ENCODE results near the gene ABHD11.
"Not testable (repeated sequence)": the region's sequence is repeated elsewhere in the genome, so short reads cannot be mapped to it uniquely, and the experiment has no call there.

Gene ABHD11, protein sequence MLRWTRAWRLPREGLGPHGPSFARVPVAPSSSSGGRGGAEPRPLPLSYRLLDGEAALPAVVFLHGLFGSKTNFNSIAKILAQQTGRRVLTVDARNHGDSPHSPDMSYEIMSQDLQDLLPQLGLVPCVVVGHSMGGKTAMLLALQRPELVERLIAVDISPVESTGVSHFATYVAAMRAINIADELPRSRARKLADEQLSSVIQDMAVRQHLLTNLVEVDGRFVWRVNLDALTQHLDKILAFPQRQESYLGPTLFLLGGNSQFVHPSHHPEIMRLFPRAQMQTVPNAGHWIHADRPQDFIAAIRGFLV

DNA sequence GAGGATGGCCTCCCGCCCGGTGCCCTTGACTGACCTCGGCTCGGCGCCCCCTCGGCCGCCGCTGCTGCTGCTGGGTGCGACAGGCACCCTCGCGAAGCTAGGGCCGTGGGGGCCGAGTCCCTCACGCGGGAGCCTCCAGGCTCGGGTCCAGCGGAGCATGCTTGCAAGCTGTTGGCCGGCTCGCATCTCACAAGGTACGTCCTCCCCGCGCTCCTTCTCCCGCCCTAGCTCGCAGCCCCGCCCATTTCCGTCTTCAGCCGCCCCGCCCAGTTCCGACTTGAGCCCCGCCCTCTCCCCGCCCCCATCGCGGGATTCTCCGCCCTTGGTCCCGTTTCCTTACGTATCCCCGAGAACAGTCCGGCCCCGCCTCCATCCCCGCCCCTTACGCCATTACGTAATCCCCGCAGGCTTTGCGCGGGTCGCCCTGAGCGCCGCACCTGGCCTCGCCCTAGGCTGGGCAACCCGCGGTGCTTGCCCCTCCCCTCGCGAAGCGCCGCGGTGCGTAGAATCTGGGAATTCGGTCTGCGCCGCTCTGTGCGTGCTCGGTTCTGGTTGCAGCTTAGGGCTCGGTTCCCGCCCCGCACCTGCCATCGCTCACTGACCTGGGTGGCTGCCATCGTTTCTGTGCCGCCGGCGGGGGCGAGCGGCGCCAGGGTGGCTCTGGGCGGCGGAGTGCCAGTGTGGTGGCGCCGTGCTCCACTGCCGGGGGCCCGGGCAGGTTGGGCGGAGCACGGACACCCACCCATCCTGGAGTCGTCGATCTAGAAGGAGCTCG lies at the start of gene ABHD11:
Gene ABHD11, minus strand, starts transcription at position 191 of the 775 bp plus-strand sequence. Its CDS starts 32 bp downstream, at position 159.
- peak; percentile 64 for DNase-seq

DNA sequence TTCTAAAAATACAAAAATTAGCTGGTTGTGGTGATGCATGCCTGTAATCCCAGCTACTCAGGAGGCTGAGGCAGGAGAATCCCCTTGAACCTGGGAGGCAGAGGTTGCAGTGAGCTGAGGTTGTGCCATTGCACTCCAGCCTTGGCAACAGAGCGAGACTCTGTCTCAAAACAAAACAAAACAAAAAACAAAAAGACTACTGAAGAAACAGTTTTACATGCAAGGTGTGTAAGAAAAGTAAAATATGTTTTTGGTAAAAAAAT lies 49.1 kb upstream of the ABHD11 start:
- not testable (repeated sequence) for DNase-seq

DNA sequence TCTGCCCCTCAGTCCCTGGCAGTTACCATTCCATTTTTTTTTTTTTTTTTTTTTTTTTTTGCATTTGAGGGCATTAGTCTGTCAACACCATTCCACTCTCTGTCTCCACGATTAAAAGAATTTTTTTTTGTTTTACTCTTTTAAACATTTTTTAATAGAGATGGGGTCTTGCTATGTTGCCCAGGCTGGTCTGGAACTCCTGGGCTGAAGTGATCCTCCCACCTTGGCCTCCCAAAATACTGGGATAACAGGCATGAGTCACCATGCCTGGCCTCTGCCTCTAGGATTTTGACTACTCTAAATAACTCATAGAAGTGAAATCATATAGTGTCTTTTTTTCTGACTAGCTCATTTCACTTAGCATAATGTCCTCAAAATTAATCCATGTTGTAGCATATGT lies 48.0 kb upstream of the ABHD11 start:
- DNase-seq, result no peak

DNA sequence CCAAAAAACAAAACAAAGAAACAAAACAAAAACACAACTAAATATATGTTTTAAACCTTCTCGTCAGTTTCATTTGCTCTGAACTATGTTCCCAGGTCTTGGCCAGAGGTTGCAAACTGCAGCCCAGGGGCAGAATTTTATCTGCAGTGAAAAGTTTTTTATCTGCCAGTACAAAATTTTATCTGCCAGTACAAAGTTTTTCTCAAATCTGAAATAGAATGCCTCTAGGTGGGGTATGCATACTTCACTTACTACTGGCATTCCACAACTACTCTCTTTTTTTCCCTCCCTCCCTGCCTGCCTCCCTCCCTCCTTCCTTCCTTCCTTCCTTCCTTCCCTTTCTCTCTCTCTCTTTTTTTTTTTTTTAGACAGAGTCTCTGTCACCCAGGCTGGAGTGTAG lies 40.9 kb upstream of the ABHD11 start:
- no peak for DNase-seq

DNA sequence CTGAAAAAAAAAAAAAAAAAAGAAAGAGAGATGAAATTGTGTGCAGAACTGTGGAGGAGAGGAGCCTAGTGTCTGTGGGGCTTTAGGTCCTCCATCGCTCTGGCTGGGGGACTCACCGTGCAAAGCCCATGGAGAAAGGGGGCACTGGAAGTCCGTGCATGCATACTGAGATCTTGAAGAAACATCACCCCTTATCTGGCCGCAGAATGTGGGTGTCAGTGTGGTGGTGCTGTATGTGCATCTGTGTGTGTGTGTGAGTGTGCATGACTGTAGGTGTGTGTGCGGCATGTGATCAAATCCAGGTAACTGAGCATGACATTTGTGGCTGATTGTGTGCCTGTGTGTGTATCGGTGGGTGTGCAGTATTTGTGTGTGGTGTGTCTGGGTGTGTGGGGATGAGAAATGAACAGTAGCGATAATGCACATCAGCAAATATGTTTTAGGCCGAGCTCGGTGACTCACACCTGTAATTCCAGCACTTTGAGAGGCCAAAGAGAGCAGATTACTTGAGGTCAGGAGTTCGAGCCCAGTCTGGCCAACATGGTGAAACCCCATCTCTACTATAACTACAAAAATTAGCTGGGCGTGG lies 40.3 kb upstream of the ABHD11 start:
- DNase-seq, result no peak

DNA sequence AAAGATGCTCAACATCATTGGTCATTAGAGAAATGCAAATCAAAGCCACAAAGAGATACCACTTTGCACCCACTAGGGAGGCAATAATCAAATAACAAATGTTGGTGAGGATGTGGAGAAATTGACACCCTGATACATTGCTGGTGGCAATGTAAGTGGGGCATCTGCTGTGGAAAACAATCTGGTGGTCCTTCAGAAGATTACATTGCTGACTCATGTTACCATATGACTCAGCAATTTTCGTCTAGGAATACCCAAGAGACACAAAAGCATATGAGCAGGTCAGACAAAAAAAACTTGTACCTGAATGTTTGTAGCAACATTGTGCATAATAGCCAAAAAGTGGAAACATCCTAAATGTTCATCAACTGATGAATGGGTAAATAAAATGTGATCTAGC lies 36.3 kb upstream of the ABHD11 start:
- DNase-seq, result no peak

DNA sequence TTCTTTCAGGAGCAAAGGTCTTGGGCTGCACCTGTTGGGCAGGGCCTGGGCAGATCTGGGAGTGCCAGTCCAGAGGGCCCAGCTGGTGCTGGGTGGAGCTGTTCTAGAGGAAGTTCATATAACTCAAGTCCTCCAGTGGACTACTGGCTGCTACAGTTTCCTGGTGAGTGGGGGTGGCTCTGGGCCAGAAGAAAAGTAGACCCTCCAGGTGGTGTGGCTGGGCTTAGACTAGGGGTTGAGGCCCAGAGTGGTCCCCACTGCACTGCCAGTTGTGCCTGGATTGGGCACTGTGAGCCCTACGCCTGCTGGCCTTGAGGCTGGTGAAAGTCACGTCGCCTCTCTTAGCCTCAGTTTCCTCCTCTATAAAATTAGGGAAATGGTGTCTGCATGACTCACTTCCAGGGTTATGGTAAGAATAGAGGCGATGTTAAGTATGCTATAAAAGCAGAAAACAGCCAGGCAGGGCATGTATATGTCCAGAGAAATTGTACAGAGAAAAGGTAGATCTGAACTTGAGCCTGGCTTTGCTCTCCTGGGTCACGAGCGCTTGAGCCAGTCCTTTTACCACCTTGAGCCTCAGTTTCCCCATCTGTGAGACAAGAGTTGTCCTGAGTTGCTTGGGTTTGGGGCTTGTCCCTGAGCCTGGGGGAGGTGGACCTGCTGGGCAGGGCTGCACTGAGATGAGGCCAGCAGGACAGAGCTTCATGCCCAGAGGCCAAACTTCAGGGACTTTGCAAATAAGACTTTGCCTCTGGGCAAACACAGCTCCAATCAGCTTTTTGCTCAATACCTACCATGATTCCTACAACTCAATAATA lies 35.3 kb upstream of the ABHD11 start:
- DNase-seq, result no peak

DNA sequence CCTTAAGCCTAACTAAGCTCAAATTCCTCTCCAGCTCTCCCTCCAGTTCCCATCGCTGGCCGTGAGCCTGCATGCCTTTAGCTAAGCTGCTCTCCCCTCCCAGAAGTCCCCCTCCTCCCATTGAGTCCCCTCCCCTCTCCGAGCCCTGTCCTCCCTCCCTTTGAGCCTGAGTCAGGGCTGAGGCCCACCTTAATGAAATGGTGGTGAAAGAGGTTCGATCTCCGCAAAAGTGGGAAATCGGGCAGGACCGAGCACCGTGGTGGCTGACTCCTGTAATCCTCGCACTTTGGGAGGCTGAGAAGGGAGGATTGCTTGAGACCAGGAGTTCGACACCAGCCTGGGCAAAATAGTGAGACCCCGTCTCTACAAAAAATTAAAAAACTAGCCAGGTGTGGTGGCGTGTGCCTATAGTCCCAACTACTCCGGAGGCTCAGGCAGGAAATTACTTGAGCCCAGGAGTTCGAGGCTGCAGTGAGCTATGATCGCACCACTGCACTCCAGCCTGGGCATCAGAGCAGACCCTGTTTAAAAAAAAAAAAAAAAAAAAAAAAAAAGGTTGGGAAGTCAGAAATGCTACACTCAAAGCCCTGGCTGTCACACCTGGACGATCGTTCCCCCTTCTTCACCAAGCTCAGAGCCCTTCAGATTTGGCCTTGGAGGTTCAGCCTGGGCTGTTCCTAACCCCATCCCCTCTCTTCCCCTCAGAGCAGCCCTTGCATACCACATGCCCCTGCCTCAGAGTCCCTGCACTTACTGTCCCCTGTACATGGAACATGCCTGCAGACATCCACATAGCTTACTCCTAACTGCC lies 32.5 kb upstream of the ABHD11 start:
- no peak for DNase-seq

DNA sequence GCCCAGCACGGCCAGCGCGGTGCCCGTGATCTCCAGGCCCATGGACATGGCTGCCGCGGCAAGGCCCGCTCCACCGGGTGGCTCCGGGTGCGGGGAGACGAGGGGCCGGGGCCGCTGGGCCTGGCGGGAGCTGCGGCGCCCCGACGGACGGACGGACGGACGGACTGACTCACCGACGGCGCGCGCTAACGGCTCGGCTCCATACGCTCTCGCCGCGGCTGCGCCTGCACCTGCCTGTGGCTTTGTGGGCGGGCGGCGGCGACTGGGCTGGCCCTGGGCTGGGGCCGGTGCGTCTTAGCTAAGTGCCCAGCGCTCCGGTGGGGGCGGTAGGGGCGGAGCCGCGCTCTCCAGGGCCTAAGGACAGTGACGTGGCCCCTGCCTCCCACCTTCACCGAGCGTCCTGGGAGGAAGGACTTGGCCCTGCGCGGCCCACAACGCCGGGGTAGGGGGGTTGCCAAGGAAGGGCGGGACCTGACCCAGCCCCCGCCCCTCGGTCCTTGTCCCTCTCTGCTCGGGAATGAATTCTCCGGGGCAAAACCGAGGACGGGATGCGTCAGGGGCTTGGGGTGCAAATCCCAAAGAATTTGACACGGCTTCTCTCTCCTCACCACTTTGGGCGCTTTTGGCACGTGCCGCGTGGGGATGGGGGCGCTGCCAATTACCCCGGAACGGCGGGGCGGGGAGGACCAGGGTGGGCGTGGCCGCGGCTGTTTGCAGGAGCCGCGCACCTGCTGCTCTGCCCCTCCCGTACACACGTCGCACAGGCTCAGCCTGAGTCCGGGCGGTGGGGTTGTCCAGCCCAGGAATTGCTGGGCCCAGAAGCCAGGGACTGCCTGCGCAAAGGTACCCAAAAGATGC lies 31.6 kb upstream of the ABHD11 start, which contains the start of gene CLDN3:
Gene CLDN3, minus strand, starts transcription at position 269 of the 858 bp plus-strand sequence. Its CDS starts 221 bp downstream, at position 48.
- no peak for DNase-seq

DNA sequence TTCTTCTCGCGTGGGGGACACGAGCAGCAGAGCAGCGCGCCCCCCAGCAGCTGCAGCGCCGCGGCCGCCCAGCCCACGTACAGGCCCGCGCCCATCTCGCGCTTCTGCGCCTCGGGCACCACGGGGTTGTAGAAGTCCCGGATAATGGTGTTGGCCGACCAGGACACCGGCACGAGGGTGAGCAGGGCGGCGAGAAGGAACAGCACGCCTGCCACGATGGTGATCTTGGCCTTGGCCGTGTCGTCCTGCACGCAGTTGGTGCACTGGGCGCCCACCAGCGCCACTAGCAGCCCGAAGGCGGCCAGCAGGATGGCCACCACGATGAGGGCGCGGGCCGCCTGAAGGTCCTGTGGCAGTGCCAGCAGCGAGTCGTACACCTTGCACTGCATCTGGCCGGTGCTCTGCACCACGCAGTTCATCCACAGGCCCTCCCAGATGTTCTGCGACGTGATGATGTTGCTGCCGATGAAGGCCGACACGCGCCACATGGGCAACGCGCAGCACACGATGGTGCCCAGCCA lies 30.9 kb upstream of the ABHD11 start:
- no peak for DNase-seq

DNA sequence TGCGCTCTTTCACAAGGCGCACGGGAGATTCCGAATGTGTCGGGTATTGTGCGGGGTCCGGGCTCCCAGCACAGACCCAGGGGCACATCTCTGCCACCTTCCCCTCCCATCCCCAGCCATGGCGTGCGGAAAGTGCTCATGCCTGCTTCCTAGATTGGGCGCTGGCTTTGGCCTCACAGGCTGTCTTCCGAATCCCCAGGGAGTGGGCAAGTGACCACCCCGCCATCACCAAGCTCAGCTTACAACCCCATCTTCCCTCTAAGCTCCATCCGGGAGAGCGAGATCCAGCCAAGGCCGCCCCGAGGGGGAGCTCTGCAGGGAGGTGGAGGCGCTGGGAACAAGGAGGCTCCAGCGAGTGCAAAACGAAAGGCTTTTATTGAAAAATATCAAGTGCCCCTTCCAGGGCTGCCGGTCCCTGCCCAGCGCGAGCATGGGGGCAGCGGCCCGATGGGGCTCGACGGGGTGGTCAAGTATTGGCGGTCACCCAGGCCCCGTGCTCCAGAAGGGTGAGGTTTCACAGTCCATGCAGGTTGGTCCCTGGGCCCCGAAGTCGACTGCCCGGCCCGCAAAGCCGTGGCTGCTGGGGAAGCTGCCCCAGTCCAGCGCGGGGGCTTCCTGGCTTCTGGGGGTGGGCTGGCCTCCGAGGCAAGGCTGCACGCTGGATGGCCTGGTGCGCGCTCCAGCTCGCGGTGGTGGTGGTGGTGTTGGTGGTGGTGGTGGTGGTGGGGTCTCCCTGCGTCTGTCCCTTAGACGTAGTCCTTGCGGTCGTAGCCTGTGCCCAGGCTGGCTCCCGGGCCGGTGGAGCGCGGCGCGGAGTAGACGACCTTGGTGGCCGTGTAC lies 30.3 kb upstream of the ABHD11 start:
- no peak for DNase-seq

DNA sequence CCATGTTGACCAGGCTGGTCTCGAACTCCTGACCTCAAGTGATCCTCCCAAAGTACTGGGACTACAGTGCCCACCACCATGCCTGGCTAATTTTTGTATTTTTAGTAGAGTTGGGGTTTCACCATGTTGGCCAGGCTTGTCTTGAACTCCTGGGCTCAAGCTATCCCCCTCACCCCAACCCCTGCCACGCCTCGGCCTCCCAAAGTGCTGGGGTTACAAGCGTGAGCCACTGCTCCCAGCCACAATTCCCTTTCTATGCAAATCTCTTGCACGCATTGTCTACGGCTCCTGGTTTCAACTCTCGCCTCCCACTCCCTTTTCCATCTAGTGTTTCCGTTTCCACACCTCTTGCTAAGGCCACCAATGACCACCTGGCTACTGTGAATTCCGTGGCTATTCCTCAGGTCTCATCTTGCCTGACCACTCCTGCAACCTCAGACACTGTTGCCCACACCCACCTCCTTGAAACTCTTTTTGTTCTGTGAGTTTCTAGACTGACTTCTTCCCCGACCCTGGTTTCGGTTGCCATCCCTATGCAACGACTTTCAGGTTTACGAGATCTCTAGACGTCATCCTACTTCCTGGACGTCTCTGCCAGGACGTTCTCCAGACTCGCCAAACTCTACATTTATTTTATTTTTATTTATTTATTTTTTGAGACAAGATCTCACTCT lies 28.1 kb upstream of the ABHD11 start:
- no peak for DNase-seq

DNA sequence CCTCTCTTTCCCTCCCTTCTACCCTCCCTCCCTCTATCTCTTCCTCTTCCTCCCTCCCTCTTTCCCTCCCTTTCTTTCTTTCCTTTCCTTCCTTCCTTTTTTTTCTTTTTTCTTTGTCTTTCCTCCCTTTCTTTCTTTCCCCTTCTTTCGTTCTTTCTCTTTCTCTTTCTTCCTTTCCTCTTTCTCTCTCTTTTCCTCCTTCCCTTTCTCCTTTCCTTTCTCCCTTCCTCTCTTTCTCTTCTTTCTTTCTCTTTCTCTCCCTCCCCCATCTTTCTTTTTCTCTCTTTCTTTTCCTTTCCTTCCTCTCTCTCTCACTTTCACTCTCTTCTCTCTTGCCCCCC lies 24.0 kb upstream of the ABHD11 start:
- no peak for DNase-seq

DNA sequence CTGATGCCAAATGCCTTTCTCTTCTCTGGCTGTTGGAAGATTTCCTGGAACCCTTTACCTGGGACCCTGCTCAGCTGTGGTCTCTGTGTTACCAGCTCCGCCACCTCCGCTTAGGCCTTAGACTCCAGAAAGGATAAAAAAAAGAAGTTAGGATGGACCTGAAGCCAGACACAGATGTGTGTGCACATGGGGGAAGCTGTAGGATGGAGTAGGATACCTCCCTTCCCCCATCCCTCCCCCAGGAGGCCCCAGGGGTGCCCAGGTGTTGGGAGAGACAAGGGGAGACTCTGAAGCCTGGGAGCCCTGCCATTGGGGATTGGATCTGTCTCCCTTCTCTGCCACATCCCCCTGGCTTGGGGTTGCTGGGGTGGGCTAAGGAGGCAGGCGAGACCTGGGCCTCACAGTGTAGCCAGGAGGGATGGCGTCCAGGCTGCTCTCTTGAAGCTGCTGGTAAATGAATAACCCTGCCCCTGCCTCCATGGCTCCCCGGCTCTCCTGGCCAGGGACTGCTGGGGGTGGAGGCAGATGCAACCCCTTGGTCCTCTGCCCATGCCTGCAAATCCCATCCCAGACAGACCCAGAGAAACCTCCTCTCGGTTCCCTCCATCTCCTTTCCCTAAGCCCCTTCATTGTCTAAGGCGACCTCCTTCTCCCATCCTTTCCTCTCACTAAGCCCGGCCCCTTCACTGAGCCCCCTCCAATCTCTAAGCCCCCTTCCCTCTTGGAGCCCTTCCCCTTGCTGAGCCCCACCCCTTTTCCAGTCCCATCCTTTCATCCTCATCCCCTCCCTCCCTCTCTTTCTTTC lies 23.5 kb upstream of the ABHD11 start:
- no peak for DNase-seq

DNA sequence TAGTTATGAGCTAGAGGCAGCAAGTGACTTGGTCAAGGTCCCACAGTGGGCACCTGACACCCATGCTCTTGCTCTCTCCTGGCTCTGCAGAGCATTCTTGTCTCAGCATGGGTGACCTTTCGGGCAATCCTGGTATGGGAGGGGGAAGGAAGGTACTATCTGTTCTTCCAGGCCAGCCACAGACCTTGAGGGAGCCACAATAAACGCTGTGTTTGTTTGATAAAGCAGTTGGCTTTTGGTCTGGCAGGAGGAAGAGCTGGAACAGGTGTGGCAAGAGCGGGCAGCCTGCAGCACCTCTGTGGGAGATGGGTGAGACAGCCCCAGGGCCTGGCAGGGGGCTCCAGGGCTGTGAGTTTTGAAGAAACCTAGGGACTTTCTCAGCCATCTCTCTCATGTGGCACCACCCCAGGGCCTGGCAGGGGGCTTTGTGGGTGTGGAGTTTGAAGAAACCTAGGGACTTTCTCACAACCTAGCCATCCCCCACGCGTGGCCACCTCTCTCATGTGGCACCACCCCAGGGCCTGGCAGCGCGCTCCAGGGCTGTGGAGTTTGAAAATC lies 20.1 kb upstream of the ABHD11 start:
- no peak for DNase-seq

DNA sequence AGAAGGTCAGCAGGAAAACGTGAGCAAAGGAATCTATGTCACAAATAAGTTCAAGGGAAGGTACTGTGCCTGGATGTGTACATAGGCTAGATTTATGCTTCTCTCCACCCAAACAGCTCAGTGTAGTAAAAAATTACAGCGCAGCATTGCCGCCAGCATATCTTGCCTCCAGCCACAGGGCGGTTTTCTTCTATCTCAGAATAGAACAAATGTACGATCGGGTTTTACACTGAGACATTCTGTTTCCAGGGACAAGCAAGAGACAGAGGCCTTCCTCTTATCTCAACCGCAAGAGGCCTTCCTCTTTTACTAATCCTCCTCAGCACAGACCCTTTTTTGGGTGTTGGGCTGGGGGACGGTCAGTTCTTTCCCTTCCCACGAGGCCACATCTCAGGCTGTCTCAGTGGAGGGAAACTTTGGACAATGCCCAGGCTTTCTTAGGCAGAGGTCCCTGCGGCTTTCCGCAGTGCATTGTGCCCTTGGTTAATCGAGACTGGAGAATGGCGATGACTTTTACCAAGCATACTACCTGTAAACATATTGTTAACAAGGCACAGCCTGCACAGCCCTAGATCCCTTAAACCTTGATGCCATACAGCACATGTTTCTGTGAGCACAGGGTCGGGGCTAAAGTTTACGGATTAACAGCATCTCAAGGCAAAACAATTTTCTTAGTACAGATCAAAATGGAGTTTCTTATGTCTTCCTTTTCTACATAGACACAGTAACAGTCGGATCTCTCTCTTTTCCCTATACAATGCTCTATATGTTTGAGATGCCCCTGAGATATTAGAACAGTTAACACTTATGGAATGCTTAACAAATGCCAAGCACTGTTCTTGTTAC lies 11.6 kb upstream of the ABHD11 start:
- DNase-seq, result no peak

DNA sequence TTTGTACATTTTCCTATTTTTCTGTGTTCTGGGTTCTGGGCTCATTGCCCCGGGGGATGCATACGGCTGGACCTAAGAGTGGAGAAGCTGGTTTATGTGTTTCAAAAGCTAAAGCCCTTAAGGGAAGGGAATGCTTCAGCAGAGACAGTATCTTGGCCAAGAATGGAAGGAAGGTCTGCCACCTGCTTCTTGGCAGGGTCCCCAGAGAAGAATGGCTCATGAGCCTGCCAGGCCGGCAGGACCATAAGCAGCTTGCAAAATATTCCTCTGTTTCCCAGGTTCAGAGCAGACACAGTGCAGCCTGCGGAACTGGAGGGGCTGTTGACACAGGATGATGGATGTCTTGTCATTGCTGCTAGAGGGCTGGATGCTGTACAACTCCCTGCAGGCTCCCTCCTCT lies 7.8 kb upstream of the ABHD11 start:
- no peak for DNase-seq

Data from KG1 (cell line).